K562 (cell line): ENCODE measurements around the gene DCAF6. TPM values are rescaled to one million over a fixed set of nuclear protein-coding genes. Genes with fewer than 3 reads are reported as not detected.

ENCODE experiments used
- CEBPB ChIP-seq: fragments of 450-650 bp; IDR thresholded peaks from 2 replicates; pipeline ENCODE4 v1.6.1; 2016; ENCODE audit warnings: missing genetic modification characterization, missing compliant biosample characterization
- ELF1 ChIP-seq: fragments of 200-800 bp; sonication (Bioruptor generic); IDR thresholded peaks from 2 replicates; pipeline ENCODE4 v1.6.1; 2016; ENCODE audit warnings: missing genetic modification characterization, missing compliant biosample characterization
- LCOR ChIP-seq: sonication (generic); formaldehyde crosslinking; IDR thresholded peaks from 2 replicates; pipeline ENCODE4 v1.8.0; 2022; ENCODE audit warnings: mild to moderate bottlenecking, missing genetic modification reagents
- LEF1 ChIP-seq: fragments of 450-650 bp; IDR thresholded peaks from 2 replicates; pipeline ENCODE4 v1.6.1; 2016; ENCODE audit warnings: mild to moderate bottlenecking
- MECOM ChIP-seq: fragments of 250-450 bp; sonication (Bioruptor Pico); IDR thresholded peaks from 2 replicates; pipeline ENCODE4 v1.8.0; 2022; ENCODE audit warnings: inconsistent platforms
- NR2C2 ChIP-seq, 2 experiments: fragments of 200-800 bp in 1 of 2; sonication (Bioruptor generic) in 1 of 2; sonication (generic) in 1 of 2; formaldehyde crosslinking in 1 of 2; IDR thresholded peaks; 2 replicates each; pipeline versions ENCODE4 v1.6.1 to v1.8.0; 2016 to 2022; ENCODE audit warnings: mild to moderate bottlenecking in 1 of 2, missing compliant biosample characterization in 1 of 2, missing genetic modification characterization in 1 of 2, missing genetic modification reagents in 1 of 2
- SRSF3 ChIP-seq: fragments of 200-400 bp; formaldehyde crosslinking; IDR thresholded peaks from 2 replicates; pipeline ENCODE4 v1.6.1; 2016; ENCODE audit warnings: mild to moderate bottlenecking, low read length, moderate library complexity; ENCODE audit not compliant: insufficient read depth
- TBL1XR1 ChIP-seq, 2 experiments: IDR thresholded peaks; 2 replicates each; pipeline ENCODE4 v1.6.1; 2012; ENCODE audit warnings: improper control_type of control experiment in 2 of 2, low read length in 2 of 2, mild to moderate bottlenecking in 1 of 2
- TCFL5 ChIP-seq: fragments of 250-450 bp; sonication (Bioruptor Pico); conservative IDR thresholded peaks from 2 replicates; pipeline ENCODE4 v1.6.1; 2021; ENCODE audit warnings: mild to moderate bottlenecking, moderate library complexity, matching md5 sums
- TEAD1 ChIP-seq, 2 experiments: fragments of 450-650 bp in 1 of 2; sonication (generic) in 1 of 2; formaldehyde crosslinking; IDR thresholded peaks; 2 replicates each; pipeline versions ENCODE4 v1.4.0 to v1.8.0; 2020 to 2022; ENCODE audit warnings: mild to moderate bottlenecking in 2 of 2, missing genetic modification reagents in 1 of 2
- TEAD2 ChIP-seq: fragments of 450-650 bp; IDR thresholded peaks from 2 replicates; pipeline ENCODE4 v1.6.1; 2016; ENCODE audit warnings: missing genetic modification characterization, control low read depth, missing compliant biosample characterization
- ZMIZ1 ChIP-seq, 2 experiments: fragments of 150-350 bp in 1 of 2; IDR thresholded peaks; 2 replicates each; pipeline ENCODE4 v1.6.1; 2012 to 2016; ENCODE audit warnings: low read depth in 2 of 2, low read length in 2 of 2, mild to moderate bottlenecking in 1 of 2, moderate library complexity in 1 of 2
- ZNF408 ChIP-seq: fragments of 250-450 bp; sonication (Bioruptor Pico); IDR thresholded peaks from 2 replicates; pipeline ENCODE4 v1.4.0; 2020; ENCODE audit warnings: low read depth, mild to moderate bottlenecking, moderate library complexity
- ZNF592 ChIP-seq: fragments of 450-650 bp; IDR thresholded peaks from 2 replicates; pipeline ENCODE4 v1.6.1; 2017; ENCODE audit warnings: antibody characterized with exemption, mild to moderate bottlenecking
- ZNF699 ChIP-seq: fragments of 250-450 bp; sonication (Bioruptor Pico); IDR thresholded peaks from 2 replicates; pipeline ENCODE4 v1.8.0; 2021; ENCODE audit warnings: mild to moderate bottlenecking, moderate library complexity; ENCODE audit not compliant: insufficient replicate concordance
- polyA plus RNA-seq, 8 experiments: library from polyadenylated mRNA; depleted of rRNA in 4 of 8; stranded (reverse) in 5 of 8; unstranded in 3 of 8; fragments of >200 nt; fragmentation: Nextera tagmentation in 2 of 8; fragmentation: Illumina TruSeq in 1 of 8; extraction: Ambion mirVana in 2 of 8; extraction: Trizol in 1 of 8; gene quantifications; 2 replicates each; pipeline versions ENCODE4 v1.2.1 to v1.2.3, GENCODE V29; 2011 to 2014; ENCODE audit warnings: inconsistent platforms in 1 of 8, missing spikeins in 1 of 8
- total RNA-seq, 7 experiments: library from RNA; depleted of rRNA in 6 of 7; stranded (reverse); fragments of >200 nt in 6 of 7; fragmentation: Illumina TruSeq in 2 of 7; extraction: Trizol in 2 of 7; gene quantifications; 2 replicates each; pipeline versions ENCODE4 v1.2.1 to v1.2.3, GENCODE V29; 2011 to 2021; ENCODE audit warnings: low replicate concordance in 1 of 7
- TF ChIP-seq, protein P1 (sequence below): fragments of 450-650 bp; IDR thresholded peaks from one replicate; pipeline ENCODE4 v1.6.1; 2018; ENCODE audit warnings: mild to moderate bottlenecking, moderate library complexity; ENCODE audit not compliant: partially characterized antibody

Gene DCAF6
- total and polyA plus RNA-seq, 9 of the 15 experiments (the other 6 are each of a cell fraction or from before 2014, with no cell fraction given), result 19.1 to 102 (median 46.3) TPM

DNA sequence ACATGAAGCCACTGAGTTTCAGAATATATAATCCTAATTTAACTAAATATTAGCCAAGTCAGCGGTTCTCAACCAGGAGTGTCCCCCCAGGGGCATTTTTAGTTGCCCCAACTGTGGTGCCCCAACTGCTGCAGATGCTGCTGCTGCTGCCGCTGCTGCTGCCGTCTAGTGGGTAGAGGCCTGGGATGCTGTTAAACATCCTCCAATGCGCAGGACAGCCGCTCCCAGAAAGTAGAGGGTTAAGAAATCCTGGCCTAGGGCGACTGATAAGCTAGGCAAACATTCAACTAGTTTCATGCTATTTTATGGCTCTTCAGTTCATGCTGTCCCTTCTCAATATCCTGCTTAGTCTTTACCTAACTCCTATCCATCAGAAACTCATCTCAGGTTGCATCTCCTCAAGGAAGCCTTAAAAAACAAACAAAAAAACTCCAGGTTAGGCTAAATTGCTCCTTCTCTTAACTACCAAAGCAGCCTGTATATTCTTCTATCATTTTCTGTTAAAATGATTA is 9.9 kb upstream of the DCAF6 start (continued):
- TF ChIP-seq TEAD2 (tag) (no peak), TCFL5 (CRISPR knock-in tag) (no peak), SRSF3 (no peak), ZNF699 (no peak), TBL1XR1 (IDR thresholded peaks at IDR 0.05; ENCODE audit: low read length in 2 of 2) (peak in 1 of 2 experiments; percentile 48; a peak in 1 of 4 replicates), TEAD1 (CRISPR knock-in tag; IDR thresholded peaks at IDR 0.05) (peak in 1 of 2 experiments; percentile 51; a peak in 1 of 4 replicates), LEF1 (0 out of 2 replicates have a peak, but pooled peaks have one; percentile 30), ELF1 (no peak), ZNF592 (peak; percentile 86), MECOM (CRISPR knock-in tag) (no peak), CEBPB (tag) (0 out of 2 replicates have a peak, but pooled peaks have one; percentile 13), NR2C2 (CRISPR knock-in tag; IDR thresholded peaks at IDR 0.05) (no peak), NR2C2 (tag; IDR thresholded peaks at IDR 0.05) (no peak), ZMIZ1 (IDR thresholded peaks at IDR 0.05; ENCODE audit: low read depth in 2 of 2, low read length in 2 of 2) (no peak), ZNF408 (CRISPR knock-in tag) (no peak), LCOR (CRISPR knock-in tag) (0 out of 2 replicates have a peak, but pooled peaks have one; percentile 35)
- TF ChIP-seq, protein P1, sequence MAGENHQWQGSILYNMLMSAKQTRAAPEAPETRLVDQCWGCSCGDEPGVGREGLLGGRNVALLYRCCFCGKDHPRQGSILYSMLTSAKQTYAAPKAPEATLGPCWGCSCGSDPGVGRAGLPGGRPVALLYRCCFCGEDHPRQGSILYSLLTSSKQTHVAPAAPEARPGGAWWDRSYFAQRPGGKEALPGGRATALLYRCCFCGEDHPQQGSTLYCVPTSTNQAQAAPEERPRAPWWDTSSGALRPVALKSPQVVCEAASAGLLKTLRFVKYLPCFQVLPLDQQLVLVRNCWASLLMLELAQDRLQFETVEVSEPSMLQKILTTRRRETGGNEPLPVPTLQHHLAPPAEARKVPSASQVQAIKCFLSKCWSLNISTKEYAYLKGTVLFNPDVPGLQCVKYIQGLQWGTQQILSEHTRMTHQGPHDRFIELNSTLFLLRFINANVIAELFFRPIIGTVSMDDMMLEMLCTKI, result no peak
